GM18951 (cell line): ENCODE results near the gene PRDM16.

Source experiments
- POLR2A ChIP-seq: IDR thresholded peaks from 4 replicates; pipeline ENCODE4 v1.6.1; 2011; ENCODE audit warnings: mild to moderate bottlenecking; ENCODE audit not compliant: insufficient read length, insufficient read depth; ENCODE audit errors: extremely low read depth
- in situ Hi-C: fragments of 300-500 bp; cut with MboI; formaldehyde crosslinking; loops from one replicate; pipeline ENCODE4 v1.12.0; 2022; ENCODE audit warnings: low sequenced_read_pairs, mixed read lengths, inconsistent platforms; ENCODE audit not compliant: unreplicated experiment

PRDM16 gene

GRCh38 chr1:3393024-3393986 lies 324.3 kb downstream of the PRDM16 start:
- TF ChIP-seq POLR2A = no peak
- in situ Hi-C loops = no loop called here

GRCh38 chr1:3393987-3394920 lies 325.3 kb downstream of the PRDM16 start:
- in situ Hi-C loops = no loop called here
- no peak for TF ChIP-seq POLR2A

GRCh38 chr1:3396411-3396810 lies 327.4 kb downstream of the PRDM16 start:
- TF ChIP-seq POLR2A = no peak
- in situ Hi-C loops = no loop called here

- in situ Hi-C loops = no loop called here
- no peak for TF ChIP-seq POLR2A
Measured at GRCh38 chr1:3397311-3397710, 328.3 kb downstream of the PRDM16 start.

- TF ChIP-seq POLR2A = no peak
- in situ Hi-C loops = no loop called here
Measured at GRCh38 chr1:3398396-3399140, 329.6 kb downstream of the PRDM16 start.

GRCh38 chr1:3399732-3400131 lies 330.7 kb downstream of the PRDM16 start:
- TF ChIP-seq POLR2A = no peak
- in situ Hi-C loops = no loop called here

GRCh38 chr1:3401585-3402257 lies 332.7 kb downstream of the PRDM16 start:
- in situ Hi-C loops = no loop called here
- TF ChIP-seq POLR2A = no peak

- no peak for TF ChIP-seq POLR2A
- in situ Hi-C loops = no loop called here
Measured at GRCh38 chr1:3402258-3403010, 333.4 kb downstream of the PRDM16 start.

- in situ Hi-C loops = no loop called here
- no peak for TF ChIP-seq POLR2A
Measured at GRCh38 chr1:3403011-3403345, 334.0 kb downstream of the PRDM16 start.

GRCh38 chr1:3403388-3404231 lies 334.6 kb downstream of the PRDM16 start:
- in situ Hi-C loops = no loop called here
- TF ChIP-seq POLR2A = no peak

- in situ Hi-C loops = no loop called here
- no peak for TF ChIP-seq POLR2A
Measured at GRCh38 chr1:3404301-3404700, 335.3 kb downstream of the PRDM16 start.
